C4-2B (cell line): Measurements from ENCODE around the gene CHKB.

ENCODE experiments used
- H3K27ac ChIP-seq: fragments of 450-650 bp; 2 replicates; pipeline ENCODE4 v1.5.1; 2017
- CTCF ChIP-seq: fragments of 450-650 bp; conservative IDR thresholded peaks from 2 replicates; pipeline ENCODE4 v1.5.1; 2017; ENCODE audit warnings: mild to moderate bottlenecking
- ZFX ChIP-seq: fragments of 450-650 bp; IDR thresholded peaks from 2 replicates; pipeline ENCODE4 v1.6.1; 2017

Gene CHKB

DNA sequence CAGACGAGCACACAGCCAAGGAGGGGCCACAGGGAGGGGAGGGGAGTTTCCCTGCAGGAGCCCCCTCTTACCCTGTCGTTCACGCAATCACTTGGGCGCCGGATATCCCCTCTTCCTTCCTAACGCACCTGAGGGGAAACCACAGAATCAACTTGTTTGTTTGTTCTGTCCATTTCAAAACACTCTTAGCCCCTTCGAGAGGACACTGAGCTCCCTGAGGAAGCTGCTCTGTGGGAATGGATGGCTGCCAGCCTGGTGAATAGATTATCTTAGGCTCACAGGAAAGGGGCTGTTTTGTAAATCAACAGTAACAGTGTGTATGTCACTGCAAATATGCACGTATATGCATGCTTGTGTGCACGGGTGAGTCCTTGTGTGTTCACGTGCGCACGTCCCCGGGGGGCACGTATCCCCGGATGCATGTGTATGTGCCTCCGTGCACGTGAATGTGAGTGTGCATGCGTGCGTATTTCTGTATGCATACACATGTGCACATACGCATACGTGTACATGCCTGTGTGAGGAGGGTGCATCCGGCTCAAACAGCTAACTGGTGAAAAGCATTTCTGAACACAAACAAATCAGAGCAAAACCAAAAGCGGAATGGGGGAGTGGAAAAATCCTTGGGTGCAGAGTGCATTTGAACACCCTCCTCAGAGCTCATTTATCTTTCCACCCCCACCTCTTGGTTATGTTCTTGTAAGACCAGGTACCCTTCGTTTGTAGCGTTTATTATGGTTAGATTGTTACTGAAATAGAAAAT lies 38.1 kb upstream of the CHKB start:
- H3K27ac ChIP-seq, result peak overlapping the region; percentile 99
- peak; percentile 79 for TF ChIP-seq CTCF
- TF ChIP-seq ZFX, result no peak

DNA sequence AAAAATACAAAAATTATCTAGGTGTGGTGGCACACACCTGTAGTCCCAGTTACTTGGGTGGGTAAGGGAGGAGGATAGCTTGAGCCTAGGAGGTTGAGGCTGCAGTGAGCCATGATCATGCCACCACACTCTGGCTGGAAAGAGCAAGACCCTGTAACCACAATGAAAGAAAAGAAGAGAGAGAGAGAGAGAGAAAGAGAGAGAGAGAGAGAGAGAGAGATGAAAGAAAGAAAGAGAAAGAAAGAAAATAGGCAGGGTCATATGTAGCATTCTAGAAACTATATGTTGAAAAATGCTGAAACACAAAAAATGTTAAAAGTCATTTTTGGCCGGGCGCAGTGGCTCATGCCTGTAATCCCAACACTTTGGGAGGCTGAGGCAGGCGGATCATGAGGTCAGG lies 31.6 kb upstream of the CHKB start:
- H3K27ac ChIP-seq, result peak overlapping the region; percentile 82

DNA sequence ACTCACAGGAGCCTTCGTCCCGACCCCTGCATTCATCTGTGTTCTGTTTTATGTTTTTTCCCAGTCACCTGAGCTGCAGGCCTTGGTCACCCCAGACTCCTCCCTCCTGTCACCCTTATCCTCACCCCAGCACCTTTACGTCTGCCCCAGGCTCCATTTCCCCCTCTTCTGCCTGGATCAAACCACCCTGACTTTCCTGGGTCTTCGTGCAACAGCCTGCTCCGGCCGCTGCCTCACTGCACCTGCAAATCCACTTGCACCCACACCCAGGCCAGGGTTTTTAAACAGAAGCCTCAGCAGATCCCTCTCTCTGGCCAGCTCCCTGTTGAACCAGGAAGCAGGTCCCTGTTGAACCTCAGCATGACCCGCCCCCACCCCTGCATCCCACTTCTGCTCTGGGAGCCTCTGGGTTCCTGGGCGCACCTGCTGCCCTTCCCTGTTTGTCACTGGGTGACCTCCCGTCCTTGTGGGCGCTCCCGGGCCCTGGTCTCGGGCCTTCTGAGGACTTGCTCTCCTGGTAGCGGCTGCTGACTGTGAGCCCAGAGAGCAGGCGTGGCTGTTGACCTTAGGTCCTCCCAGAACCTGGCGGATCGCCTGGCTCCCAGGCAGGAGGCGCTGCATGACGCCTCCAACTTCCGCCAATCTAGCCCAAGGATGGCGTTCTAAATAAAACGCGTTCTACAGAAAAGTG lies 30.8 kb upstream of the CHKB start:
- H3K27ac ChIP-seq, result peak overlapping the region; percentile 82

GRCh38 chr22:50612528-50613221 lies 30.0 kb upstream of the CHKB start:
- H3K27ac ChIP-seq, result peak overlapping the region; percentile 82

More for the DNA sequence above, 30.8 kb upstream of the CHKB start:
- TF ChIP-seq CTCF (no peak), ZFX (peak; percentile 55; the same call in 1 of the 2 replicates)

GRCh38 chr22:50612168-50612527 lies 29.5 kb upstream of the CHKB start:
- TF ChIP-seq CTCF (no peak), ZFX (no peak)
- no peak overlapping the region; the same call in 1 of the 2 replicates for H3K27ac ChIP-seq

More at GRCh38 chr22:50612528-50613221, 30.0 kb upstream of the CHKB start:
- TF ChIP-seq CTCF (no peak), ZFX (no peak)

- TF ChIP-seq ZFX, result no peak
- TF ChIP-seq CTCF, result no peak
- H3K27ac ChIP-seq, result no peak overlapping the region
Measured at GRCh38 chr22:50611341-50612060, 28.9 kb upstream of the CHKB start.

DNA sequence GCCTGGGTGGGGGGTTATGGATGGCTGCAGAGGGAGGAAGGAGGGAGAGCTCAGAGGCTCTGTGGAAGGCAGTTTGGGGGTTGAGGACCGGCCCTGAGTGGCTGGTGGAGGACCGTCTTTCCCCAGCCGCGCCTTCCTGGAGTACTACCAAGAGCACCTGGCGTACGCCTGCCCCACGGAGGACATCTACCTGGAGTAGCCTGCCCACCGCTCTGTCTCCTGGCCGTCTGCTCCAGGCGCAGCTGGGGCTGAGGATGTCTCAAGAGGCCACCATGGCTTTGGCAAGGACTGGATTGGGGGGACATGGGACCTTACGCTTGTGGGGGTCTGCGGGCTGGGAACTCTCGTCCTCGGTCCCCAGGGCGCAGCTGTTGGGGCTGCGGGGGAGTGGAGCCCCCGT lies 27.9 kb upstream of the CHKB start:
- no peak overlapping the region for H3K27ac ChIP-seq
- no peak for TF ChIP-seq CTCF
- TF ChIP-seq ZFX, result no peak
